K562 (cell line): ENCODE measurements around the gene SET. TPM values are rescaled to one million over a fixed set of nuclear protein-coding genes. Genes with fewer than 3 reads are reported as not detected.
A peak's percentile ranks its signal among the peaks of the same experiment; 100 is the strongest.

Experiments
- ATAC-seq: fragments of 200-7000 bp; cut with Tn5 transposase; 3 replicates; pipeline ENCODE4 v1.9.1; 2020; ENCODE audit warnings: moderate library complexity
- BruUV-seq: library from RNA; stranded (reverse); fragments of 400-500 nt; replicated peaks from 2 replicates; lab custom pipeline; 2021; lab: Mats Ljungman, UMichigan
- CTCF ChIA-PET: fragments of 300-600 bp; formaldehyde crosslinking; extraction: SDS; loops from one replicate; lab custom pipeline; 2021; ENCODE audit warnings: low intra/inter-chr PET ratio; lab: Yijun Ruan, JAX
- POLR2A ChIA-PET: fragments of 300-600, 350-650 bp; sonication (Branson Sonifier 250); formaldehyde crosslinking; extraction: SDS; loops from one replicate; lab custom pipeline; 2021; ENCODE audit warnings: antibody characterized with exemption, inconsistent platforms; lab: Yijun Ruan, JAX
- DNase-seq, 4 experiments: peaks; one replicate each; pipeline versions ENCODE4 v3.0.0 to v3.0.0-alpha.2; 2011 to 2018; ENCODE audit warnings: low spot score in 3 of 4, mixed read lengths in 3 of 4; ENCODE audit errors: extremely low read depth in 1 of 4
- FAIRE-seq: peaks from 2 replicates; lab custom pipeline; 2011; peaks lifted over from hg19 to GRCh38; lab: Jason Lieb, UNC
- H2AFZ ChIP-seq: 2 replicates; pipeline ENCODE4 v1.6.0; 2011; ENCODE audit warnings: low read depth, low read length, control low read depth, inconsistent platforms
- H3K27ac ChIP-seq: fragments of 200-600 bp; 3 replicates; pipeline ENCODE4 v1.8.0; 2011; ENCODE audit warnings: low read depth, mild to moderate bottlenecking, control low read depth, inconsistent platforms, low read length, moderate library complexity, mixed read lengths; ENCODE audit errors: extremely low read depth
- H3K27me3 ChIP-seq, 2 experiments: fragments of 300-600 bp in 1 of 2; 2 replicates in 1 of 2; 3 replicates in 1 of 2; pipeline versions ENCODE4 v1.6.0 to v1.8.0; 2011; ENCODE audit warnings: inconsistent platforms in 2 of 2, low read length in 2 of 2, mild to moderate bottlenecking in 1 of 2, mixed read lengths in 1 of 2, moderate library complexity in 1 of 2; ENCODE audit not compliant: control insufficient read depth in 2 of 2, insufficient read depth in 2 of 2
- H3K36me3 ChIP-seq: fragments of 300-600 bp; 3 replicates; pipeline ENCODE4 v1.8.0; 2011; ENCODE audit warnings: mild to moderate bottlenecking, low read length, inconsistent platforms; ENCODE audit not compliant: control insufficient read depth, insufficient read depth
- H3K4me1 ChIP-seq, 2 experiments: fragments of 200-600 bp in 1 of 2; replicated peaks in 1 of 2; 2 replicates in 1 of 2; 3 replicates in 1 of 2; pipeline versions ENCODE4 v1.5.1 to v1.8.0; 2011; ENCODE audit warnings: inconsistent platforms in 2 of 2, low read length in 2 of 2, mild to moderate bottlenecking in 1 of 2, mixed read lengths in 1 of 2, moderate library complexity in 1 of 2; ENCODE audit not compliant: control insufficient read depth in 2 of 2, insufficient read depth in 2 of 2
- H3K4me2 ChIP-seq: 2 replicates; pipeline ENCODE4 v1.6.1; 2011; ENCODE audit warnings: low read length, control low read depth, inconsistent platforms, mixed read lengths; ENCODE audit not compliant: insufficient read depth
- H3K4me3 ChIP-seq: fragments of 200-600 bp; sonication (generic), shearing (Covaris generic); 2 replicates; pipeline ENCODE4 v1.5.1; 2016; ENCODE audit warnings: control low read depth, inconsistent platforms
- H3K79me2 ChIP-seq: fragments of 200-600 bp; 3 replicates; pipeline ENCODE4 v1.8.0; 2011; ENCODE audit warnings: low read length, inconsistent platforms; ENCODE audit not compliant: control insufficient read depth, insufficient read depth
- H3K9ac ChIP-seq, 2 experiments: 2 replicates each; pipeline versions ENCODE4 v1.6.0 to v1.6.1; 2011; ENCODE audit warnings: low read depth in 2 of 2, low read length in 2 of 2, control low read depth in 1 of 2, inconsistent platforms in 1 of 2, mild to moderate bottlenecking in 1 of 2, mixed read lengths in 1 of 2; ENCODE audit not compliant: insufficient read depth in 1 of 2
- H3K9me1 ChIP-seq: one replicate; pipeline ENCODE4 v1.6.0; 2011; ENCODE audit warnings: inconsistent platforms, mild to moderate bottlenecking, low read length, moderate library complexity; ENCODE audit not compliant: control insufficient read depth, insufficient read depth
- H3K9me3 ChIP-seq: replicated peaks from 2 replicates; pipeline ENCODE4 v1.5.1; 2011; ENCODE audit warnings: low read depth, low read length, inconsistent platforms; ENCODE audit not compliant: control insufficient read depth, insufficient read depth
- H4K20me1 ChIP-seq: replicated peaks from 2 replicates; pipeline ENCODE4 v1.6.1; 2011; ENCODE audit warnings: low read length, inconsistent platforms, mixed read lengths; ENCODE audit not compliant: control insufficient read depth, insufficient read depth
- CEBPG ChIP-seq, 3 experiments: fragments of 200-800 bp in 1 of 3; sonication (Bioruptor generic) in 1 of 3; sonication (generic) in 1 of 3; formaldehyde crosslinking in 1 of 3; IDR thresholded peaks in 2 of 3; conservative IDR thresholded peaks in 1 of 3; 2 replicates each; pipeline versions ENCODE4 v1.6.1 to v1.8.0; 2016 to 2022; ENCODE audit warnings: missing compliant biosample characterization in 2 of 3, missing genetic modification characterization in 2 of 3, mild to moderate bottlenecking in 1 of 3, missing genetic modification reagents in 1 of 3
- LEF1 ChIP-seq: fragments of 450-650 bp; IDR thresholded peaks from 2 replicates; pipeline ENCODE4 v1.6.1; 2016; ENCODE audit warnings: mild to moderate bottlenecking
- RBBP5 ChIP-seq: fragments of 200-600 bp; sonication (generic); IDR thresholded peaks from 2 replicates; pipeline ENCODE4 v1.6.1; 2012; ENCODE audit warnings: borderline replicate concordance, mild to moderate bottlenecking, low read length, control low read depth, inconsistent platforms; ENCODE audit not compliant: insufficient read depth, poor library complexity, severe bottlenecking
- ZNF408 ChIP-seq: fragments of 250-450 bp; sonication (Bioruptor Pico); IDR thresholded peaks from 2 replicates; pipeline ENCODE4 v1.4.0; 2020; ENCODE audit warnings: low read depth, mild to moderate bottlenecking, moderate library complexity
- ZNF586 ChIP-seq: fragments of 450-650 bp; formaldehyde crosslinking; conservative IDR thresholded peaks from 2 replicates; pipeline ENCODE4 v1.4.0; 2020; ENCODE audit warnings: mild to moderate bottlenecking, moderate library complexity
- WGBS: fragments of 100-300 bp; shearing (Covaris generic); methylation state at CpG from one replicate; pipeline ENCODE4 v1.1.6; 2016; ENCODE audit warnings: low coverage, mixed read lengths; ENCODE audit not compliant: insufficient coverage; ENCODE audit errors: missing lambda C conversion rate; 5-methylcytosine and 5-hydroxymethylcytosine counted together
- in situ Hi-C: fragments of 300-500 bp; cut with MboI; formaldehyde crosslinking; loops from 4 replicates; pipeline ENCODE4 v1.15.0; 2018; ENCODE audit warnings: inconsistent platforms, mixed read lengths
- intact Hi-C: fragments of 100-400 bp; cut with micrococcal nuclease; formaldehyde crosslinking; loops from 2 replicates; pipeline ENCODE4 v1.14.2; 2022
- polyA plus RNA-seq, 8 experiments: library from polyadenylated mRNA; depleted of rRNA in 4 of 8; stranded (reverse) in 5 of 8; unstranded in 3 of 8; fragments of >200 nt; fragmentation: Nextera tagmentation in 2 of 8; fragmentation: Illumina TruSeq in 1 of 8; extraction: Ambion mirVana in 2 of 8; extraction: Trizol in 1 of 8; gene quantifications; 2 replicates each; pipeline versions ENCODE4 v1.2.1 to v1.2.3, GENCODE V29; 2011 to 2014; ENCODE audit warnings: inconsistent platforms in 1 of 8, missing spikeins in 1 of 8
- total RNA-seq, 7 experiments: library from RNA; depleted of rRNA in 6 of 7; stranded (reverse); fragments of >200 nt in 6 of 7; fragmentation: Illumina TruSeq in 2 of 7; extraction: Trizol in 2 of 7; gene quantifications; 2 replicates each; pipeline versions ENCODE4 v1.2.1 to v1.2.3, GENCODE V29; 2011 to 2021; ENCODE audit warnings: low replicate concordance in 1 of 7
- TF ChIP-seq, protein P1 (sequence below), 2 experiments: fragments of 450-650 bp; IDR thresholded peaks; 2 replicates each; pipeline ENCODE4 v1.6.1; 2016
- TF ChIP-seq, protein P2 (sequence below): sonication (generic); formaldehyde crosslinking; IDR thresholded peaks from 2 replicates; pipeline ENCODE4 v1.8.0; 2022; ENCODE audit warnings: mild to moderate bottlenecking, missing genetic modification reagents
- TF ChIP-seq, protein P3 (sequence below): fragments of 450-650 bp; formaldehyde crosslinking; IDR thresholded peaks from 2 replicates; pipeline ENCODE4 v1.4.0; 2020; ENCODE audit warnings: mild to moderate bottlenecking, moderate library complexity

The SET gene
- total and polyA plus RNA-seq, 9 of the 15 experiments (the other 6 are each of a cell fraction or from before 2014, with no cell fraction given): 404 to 1,447 (median 907) TPM

DNA sequence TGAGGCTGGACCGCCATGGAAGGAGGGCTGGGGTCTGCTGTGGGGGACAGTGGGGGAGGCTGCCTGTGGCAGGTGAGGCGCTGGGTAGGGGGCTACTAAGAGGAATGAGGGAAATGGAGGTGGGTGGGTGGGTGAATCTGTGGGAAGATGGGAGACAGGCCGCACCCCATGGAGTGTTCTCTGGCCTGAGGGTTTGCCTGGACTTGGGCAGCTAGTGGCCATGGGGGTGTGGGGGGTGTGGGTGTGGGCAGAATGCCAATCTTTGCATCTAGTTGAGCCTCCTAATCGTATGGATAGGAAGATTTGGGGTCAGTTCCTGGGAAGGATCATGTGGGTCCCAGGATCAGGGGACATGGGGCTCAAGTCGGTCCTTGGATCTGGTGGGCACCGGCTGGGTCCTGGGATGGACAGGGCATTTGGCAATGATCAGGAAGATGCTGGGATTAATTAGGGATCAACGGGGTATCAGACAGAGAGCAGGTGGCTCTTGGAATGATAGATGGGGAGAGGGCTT is 34.4 kb downstream of the SET start (continued):
- TF ChIP-seq, protein P1, sequence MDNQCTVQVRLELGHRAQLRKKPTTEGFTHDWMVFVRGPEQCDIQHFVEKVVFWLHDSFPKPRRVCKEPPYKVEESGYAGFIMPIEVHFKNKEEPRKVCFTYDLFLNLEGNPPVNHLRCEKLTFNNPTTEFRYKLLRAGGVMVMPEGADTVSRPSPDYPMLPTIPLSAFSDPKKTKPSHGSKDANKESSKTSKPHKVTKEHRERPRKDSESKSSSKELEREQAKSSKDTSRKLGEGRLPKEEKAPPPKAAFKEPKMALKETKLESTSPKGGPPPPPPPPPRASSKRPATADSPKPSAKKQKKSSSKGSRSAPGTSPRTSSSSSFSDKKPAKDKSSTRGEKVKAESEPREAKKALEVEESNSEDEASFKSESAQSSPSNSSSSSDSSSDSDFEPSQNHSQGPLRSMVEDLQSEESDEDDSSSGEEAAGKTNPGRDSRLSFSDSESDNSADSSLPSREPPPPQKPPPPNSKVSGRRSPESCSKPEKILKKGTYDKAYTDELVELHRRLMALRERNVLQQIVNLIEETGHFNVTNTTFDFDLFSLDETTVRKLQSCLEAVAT (IDR thresholded peaks at IDR 0.05): no peak
- TF ChIP-seq CEBPG (CRISPR knock-in tag; IDR thresholded peaks at IDR 0.05) (no peak), CEBPG (tag; conservative IDR thresholded peaks at IDR 0.05 in 1 of 2, IDR thresholded peaks at IDR 0.05 in 1 of 2) (no peak), ZNF408 (CRISPR knock-in tag) (no peak)

- Histone ChIP-seq H2AFZ (peak within 1 kb of the TSS; percentile 84), H3K4me1 (peaks cover 8 to 55% of the 10 kb centered on the region in 2 experiments; a peak in 4 of 5 replicates), H3K79me2 (peaks cover 8% of the 10 kb centered on the region; the same call in 2 of the 3 replicates), H3K9me1 (peaks cover 2% of the 10 kb centered on the region), H4K20me1 (no peaks in the 10 kb centered on the region), H3K27me3 (no peaks in the 10 kb centered on the region), H3K4me3 (peak within 1 kb of the TSS; percentile 67), H3K9me3 (no peaks in the 10 kb centered on the region), H3K36me3 (peaks cover 26% of the 10 kb centered on the region; the same call in 1 of the 3 replicates), H3K9ac (peak within 1 kb of the TSS; percentile 83 to 96), H3K4me2 (peak within 1 kb of the TSS; percentile 97), H3K27ac (peak within 1 kb of the TSS; percentile 72)
- intact Hi-C loops (no loop called here), in situ Hi-C loops (no loop called here)
- under 1% methylated on average over 61 of the region's 68 CpGs for WGBS
- BruUV-seq: no TSS peak
- CTCF ChIA-PET: no interaction called here
- peak; percentile 99 to 100 (median 99) for DNase-seq
- no peak for FAIRE-seq
- POLR2A ChIA-PET: interaction anchor here (0.6 to 1.5 kb wide), 9 partner anchors 9 to 553 kb away, joined by 3 to 9 read pairs (median 3); partner anchors contain the start of genes ENDOG and PKN3
- ATAC-seq: peak; percentile 97
- TF ChIP-seq, protein P2, sequence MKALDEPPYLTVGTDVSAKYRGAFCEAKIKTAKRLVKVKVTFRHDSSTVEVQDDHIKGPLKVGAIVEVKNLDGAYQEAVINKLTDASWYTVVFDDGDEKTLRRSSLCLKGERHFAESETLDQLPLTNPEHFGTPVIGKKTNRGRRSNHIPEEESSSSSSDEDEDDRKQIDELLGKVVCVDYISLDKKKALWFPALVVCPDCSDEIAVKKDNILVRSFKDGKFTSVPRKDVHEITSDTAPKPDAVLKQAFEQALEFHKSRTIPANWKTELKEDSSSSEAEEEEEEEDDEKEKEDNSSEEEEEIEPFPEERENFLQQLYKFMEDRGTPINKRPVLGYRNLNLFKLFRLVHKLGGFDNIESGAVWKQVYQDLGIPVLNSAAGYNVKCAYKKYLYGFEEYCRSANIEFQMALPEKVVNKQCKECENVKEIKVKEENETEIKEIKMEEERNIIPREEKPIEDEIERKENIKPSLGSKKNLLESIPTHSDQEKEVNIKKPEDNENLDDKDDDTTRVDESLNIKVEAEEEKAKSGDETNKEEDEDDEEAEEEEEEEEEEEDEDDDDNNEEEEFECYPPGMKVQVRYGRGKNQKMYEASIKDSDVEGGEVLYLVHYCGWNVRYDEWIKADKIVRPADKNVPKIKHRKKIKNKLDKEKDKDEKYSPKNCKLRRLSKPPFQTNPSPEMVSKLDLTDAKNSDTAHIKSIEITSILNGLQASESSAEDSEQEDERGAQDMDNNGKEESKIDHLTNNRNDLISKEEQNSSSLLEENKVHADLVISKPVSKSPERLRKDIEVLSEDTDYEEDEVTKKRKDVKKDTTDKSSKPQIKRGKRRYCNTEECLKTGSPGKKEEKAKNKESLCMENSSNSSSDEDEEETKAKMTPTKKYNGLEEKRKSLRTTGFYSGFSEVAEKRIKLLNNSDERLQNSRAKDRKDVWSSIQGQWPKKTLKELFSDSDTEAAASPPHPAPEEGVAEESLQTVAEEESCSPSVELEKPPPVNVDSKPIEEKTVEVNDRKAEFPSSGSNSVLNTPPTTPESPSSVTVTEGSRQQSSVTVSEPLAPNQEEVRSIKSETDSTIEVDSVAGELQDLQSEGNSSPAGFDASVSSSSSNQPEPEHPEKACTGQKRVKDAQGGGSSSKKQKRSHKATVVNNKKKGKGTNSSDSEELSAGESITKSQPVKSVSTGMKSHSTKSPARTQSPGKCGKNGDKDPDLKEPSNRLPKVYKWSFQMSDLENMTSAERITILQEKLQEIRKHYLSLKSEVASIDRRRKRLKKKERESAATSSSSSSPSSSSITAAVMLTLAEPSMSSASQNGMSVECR (CRISPR knock-in tag): peak; percentile 75
- TF ChIP-seq LEF1 (no peak), RBBP5 (peak; percentile 37), ZNF586 (CRISPR knock-in tag) (no peak)
- TF ChIP-seq, protein P3, sequence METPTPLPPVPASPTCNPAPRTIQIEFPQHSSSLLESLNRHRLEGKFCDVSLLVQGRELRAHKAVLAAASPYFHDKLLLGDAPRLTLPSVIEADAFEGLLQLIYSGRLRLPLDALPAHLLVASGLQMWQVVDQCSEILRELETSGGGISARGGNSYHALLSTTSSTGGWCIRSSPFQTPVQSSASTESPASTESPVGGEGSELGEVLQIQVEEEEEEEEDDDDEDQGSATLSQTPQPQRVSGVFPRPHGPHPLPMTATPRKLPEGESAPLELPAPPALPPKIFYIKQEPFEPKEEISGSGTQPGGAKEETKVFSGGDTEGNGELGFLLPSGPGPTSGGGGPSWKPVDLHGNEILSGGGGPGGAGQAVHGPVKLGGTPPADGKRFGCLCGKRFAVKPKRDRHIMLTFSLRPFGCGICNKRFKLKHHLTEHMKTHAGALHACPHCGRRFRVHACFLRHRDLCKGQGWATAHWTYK (CRISPR knock-in tag): peak; percentile 29; the same call in 1 of the 2 replicates
Observed at GRCh38 chr9:128723866-128724743, 35.1 kb downstream of the SET start, which contains the start of gene ZDHHC12. ZDHHC12 (minus strand) TSS chr9:128724127; CDS start chr9:128724093, 34 bp downstream.
